Ovary (tissue), 9 donors: Measurements from ENCODE around the gene KIAA1671. TPM values are rescaled to one million over a fixed set of nuclear protein-coding genes. Genes with fewer than 3 reads are reported as not detected.

Experiments used
- DNase-seq, 5 donors: peaks; one replicate each; pipeline ENCODE4 v3.0.0-alpha.2; 2019 to 2020
- H3K27ac ChIP-seq, 2 donors: fragments of 200-600 bp; one replicate each; pipeline versions ENCODE4 v1.5.1 to v1.8.0; 2019 to 2022
- H3K27me3 ChIP-seq: fragments of 200-600 bp; one replicate; pipeline ENCODE4 v1.8.0; 2022
- H3K36me3 ChIP-seq: fragments of 200-600 bp; sonication (generic); one replicate; pipeline ENCODE4 v1.5.1; 2019
- H3K4me1 ChIP-seq: one replicate; pipeline ENCODE4 v1.8.1; 2013; ENCODE audit warnings: mild to moderate bottlenecking, moderate library complexity; ENCODE audit not compliant: insufficient read depth
- H3K4me3 ChIP-seq: fragments of 200-600 bp; sonication (generic); one replicate; pipeline ENCODE4 v1.5.1; 2017
- H3K9me3 ChIP-seq, 2 donors: fragments of 200-600 bp in 1 of 2; sonication (generic) in 1 of 2; one replicate each; pipeline versions ENCODE4 v1.5.1 to v1.8.1; 2013 to 2019; ENCODE audit warnings: mild to moderate bottlenecking in 1 of 2, moderate library complexity in 1 of 2
- EP300 ChIP-seq: sonication (generic); formaldehyde crosslinking; IDR thresholded peaks from one replicate; pipeline ENCODE4 v1.6.1; 2017; ENCODE audit warnings: antibody characterized with exemption
- POLR2A ChIP-seq: fragments of 450-650 bp; IDR thresholded peaks from one replicate; pipeline ENCODE4 v1.6.1; 2017; ENCODE audit warnings: antibody characterized with exemption, mild to moderate bottlenecking, moderate library complexity
- WGBS, 3 donors: extraction: QIAGEN DNeasy Blood & Tissue Kit in 1 of 3; methylation state at CpG; one replicate each; pipeline versions ENCODE4 v1.1.5 to v1.1.7; 2013 to 2017; 5-methylcytosine and 5-hydroxymethylcytosine counted together
- intact Hi-C, 4 donors: fragments of 100-400 bp; cut with DNase I; formaldehyde crosslinking; loops; one replicate each; pipeline versions ENCODE4 v1.11.0 to v1.15.1; 2022 to 2023
- polyA plus RNA-seq, 2 donors: library from polyadenylated mRNA; stranded (reverse); fragments of 200-250 nt in 1 of 2; fragments of 350-450 nt in 1 of 2; fragmentation: Illumina TruSeq in 1 of 2; extraction: RNeasy Lipid Tissue Mini Kit (QIAGEN cat#74804) in 1 of 2; gene quantifications; one replicate each; pipeline ENCODE4 v1.2.3, GENCODE V29; 2013 to 2014
- total RNA-seq, 7 donors: library from RNA; depleted of rRNA in 2 of 7; stranded (reverse); fragments of >200 nt in 2 of 7; fragmentation: NEBNext Ultra II Directional in 3 of 7; extraction: Animal tissue kit (Norgen Biotek cat#: 25700) in 3 of 7; gene quantifications; one replicate each; pipeline versions ENCODE4 v1.1.0 to v1.2.4, GENCODE V29; 2016 to 2023
- TF ChIP-seq, protein P1 (sequence below), 3 donors: fragments of 450-650 bp in 2 of 3; fragments of 200-600 bp in 1 of 3; IDR thresholded peaks; one replicate each; pipeline versions ENCODE4 v1.5.1 to v1.8.0; 2016 to 2022; ENCODE audit warnings: antibody characterized with exemption in 3 of 3, mild to moderate bottlenecking in 1 of 3
- donor health status: DM: no; HTN: no; CAD: no; lungs with moderate emphysema.
- donor health status: DM: no; HTN: no; CAD: no.
- donor health status: Bipolar disorder and iron deficiency.
- donor health status: DM: yes; HTN: yes; CAD: no.
- donor health status: DM: no; HTN: no; CAD: no.
- donor health status: DM: yes; HTN: yes; CAD: no.

Gene KIAA1671
- total and polyA plus RNA-seq, 9 donors = 9.8 to 27.9 (median 24.5) TPM

DNA sequence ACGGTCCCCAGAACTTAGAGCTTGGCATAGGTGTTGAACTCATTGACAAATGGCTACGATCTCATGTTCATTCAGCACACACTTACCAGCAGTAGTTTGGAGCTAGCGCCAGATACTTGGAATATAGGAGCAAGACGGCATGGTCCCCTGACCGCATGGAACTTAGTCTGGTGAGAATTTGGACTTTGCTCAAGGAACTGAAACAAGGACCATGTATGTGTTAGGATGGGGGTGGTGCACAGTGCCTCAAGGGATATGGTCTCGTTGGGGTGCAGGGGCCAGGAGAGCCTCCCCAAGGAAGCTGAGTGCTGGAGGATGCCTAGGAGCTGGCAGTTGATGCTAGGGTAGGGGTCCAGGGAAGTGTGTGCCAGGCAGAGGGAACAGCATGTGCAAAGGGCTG lies 119.2 kb downstream of the KIAA1671 start:
- WGBS, 3 donors = 82 to 86% (median 86%) methylated on average over 6 of the region's 6 CpGs

DNA sequence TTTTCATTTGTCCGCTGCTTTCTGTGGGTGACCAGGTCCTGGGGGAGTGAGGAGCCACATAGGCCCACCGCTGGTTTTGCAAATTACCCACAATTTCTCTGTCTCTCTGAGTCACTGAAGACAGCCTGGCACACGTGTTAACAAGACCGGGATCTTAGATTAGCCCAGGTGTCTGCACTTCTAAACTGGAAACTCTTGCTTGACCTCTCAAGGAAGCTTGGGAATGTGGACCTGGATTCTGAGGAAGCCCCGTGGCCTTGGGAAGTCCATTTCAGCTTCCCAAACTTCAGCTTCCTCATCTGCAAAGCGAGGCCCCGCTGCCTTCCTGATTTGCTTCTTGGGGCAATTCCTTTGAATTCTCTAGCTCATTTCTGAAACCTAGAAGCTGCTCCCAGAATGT lies 119.9 kb downstream of the KIAA1671 start:
- Histone ChIP-seq H3K4me1 (peaks cover 13% of the 10 kb centered on the region), H3K27me3 (no peaks in the 10 kb centered on the region), H3K36me3 (no peaks in the 10 kb centered on the region), H3K27ac (no peak overlapping the region), H3K9me3 (no peaks in the 10 kb centered on the region), H3K4me3 (no peak overlapping the region)
- no peak for DNase-seq
- intact Hi-C loops = no loop called here
- 80 to 88% (median 88%) methylated on average over 7 of the region's 7 CpGs for WGBS, 3 donors
- no peak for TF ChIP-seq EP300
- TF ChIP-seq, protein P1, sequence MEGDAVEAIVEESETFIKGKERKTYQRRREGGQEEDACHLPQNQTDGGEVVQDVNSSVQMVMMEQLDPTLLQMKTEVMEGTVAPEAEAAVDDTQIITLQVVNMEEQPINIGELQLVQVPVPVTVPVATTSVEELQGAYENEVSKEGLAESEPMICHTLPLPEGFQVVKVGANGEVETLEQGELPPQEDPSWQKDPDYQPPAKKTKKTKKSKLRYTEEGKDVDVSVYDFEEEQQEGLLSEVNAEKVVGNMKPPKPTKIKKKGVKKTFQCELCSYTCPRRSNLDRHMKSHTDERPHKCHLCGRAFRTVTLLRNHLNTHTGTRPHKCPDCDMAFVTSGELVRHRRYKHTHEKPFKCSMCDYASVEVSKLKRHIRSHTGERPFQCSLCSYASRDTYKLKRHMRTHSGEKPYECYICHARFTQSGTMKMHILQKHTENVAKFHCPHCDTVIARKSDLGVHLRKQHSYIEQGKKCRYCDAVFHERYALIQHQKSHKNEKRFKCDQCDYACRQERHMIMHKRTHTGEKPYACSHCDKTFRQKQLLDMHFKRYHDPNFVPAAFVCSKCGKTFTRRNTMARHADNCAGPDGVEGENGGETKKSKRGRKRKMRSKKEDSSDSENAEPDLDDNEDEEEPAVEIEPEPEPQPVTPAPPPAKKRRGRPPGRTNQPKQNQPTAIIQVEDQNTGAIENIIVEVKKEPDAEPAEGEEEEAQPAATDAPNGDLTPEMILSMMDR (IDR thresholded peaks at IDR 0.05) = no peak

More for the DNA sequence above, 119.2 kb downstream of the KIAA1671 start:
- DNase-seq = no peak
- H3K36me3 ChIP-seq = no peaks in the 10 kb centered on the region
- TF ChIP-seq EP300 (no peak), POLR2A (no peak)
- TF ChIP-seq, protein P1 (IDR thresholded peaks at IDR 0.05) = no peak
- peaks cover 13% of the 10 kb centered on the region for H3K4me1 ChIP-seq
- no peaks in the 10 kb centered on the region for H3K27me3 ChIP-seq
- no peak overlapping the region for H3K4me3 ChIP-seq
- intact Hi-C loops = no loop called here
- H3K9me3 ChIP-seq = no peaks in the 10 kb centered on the region
- H3K27ac ChIP-seq = no peak overlapping the region

DNA sequence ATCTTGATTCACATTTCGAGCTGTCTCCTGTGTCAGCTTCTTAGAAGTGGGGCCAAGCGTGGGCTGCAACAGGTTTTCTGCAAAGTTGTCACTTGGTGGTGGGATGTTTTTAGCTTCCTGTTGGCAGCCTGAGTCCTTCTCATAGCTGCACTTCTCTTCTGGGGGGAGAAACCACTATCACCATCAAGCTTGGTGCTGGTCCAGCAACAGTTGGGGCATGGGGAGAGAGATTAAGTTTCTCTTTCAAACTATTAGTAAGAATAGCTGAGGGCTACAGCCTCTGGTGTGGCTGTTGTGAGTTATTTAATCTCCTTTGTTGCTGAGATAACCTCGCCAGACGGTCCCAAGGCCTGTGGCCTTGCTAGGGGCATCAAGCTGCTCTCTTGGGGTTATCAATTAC lies 123.8 kb downstream of the KIAA1671 start:
- H3K9me3 ChIP-seq = no peaks in the 10 kb centered on the region
- intact Hi-C loops = no loop called here
- no peaks in the 10 kb centered on the region for H3K4me1 ChIP-seq
- no peak for DNase-seq
- WGBS, 3 donors = 60 to 67% (median 62%) methylated on average over 4 of the region's 4 CpGs
- H3K27me3 ChIP-seq = no peaks in the 10 kb centered on the region
- TF ChIP-seq, protein P1 (IDR thresholded peaks at IDR 0.05) = no peak
- TF ChIP-seq POLR2A (no peak), EP300 (no peak)
- no peak overlapping the region for H3K4me3 ChIP-seq
- no peaks in the 10 kb centered on the region for H3K36me3 ChIP-seq
- no peak overlapping the region for H3K27ac ChIP-seq

DNA sequence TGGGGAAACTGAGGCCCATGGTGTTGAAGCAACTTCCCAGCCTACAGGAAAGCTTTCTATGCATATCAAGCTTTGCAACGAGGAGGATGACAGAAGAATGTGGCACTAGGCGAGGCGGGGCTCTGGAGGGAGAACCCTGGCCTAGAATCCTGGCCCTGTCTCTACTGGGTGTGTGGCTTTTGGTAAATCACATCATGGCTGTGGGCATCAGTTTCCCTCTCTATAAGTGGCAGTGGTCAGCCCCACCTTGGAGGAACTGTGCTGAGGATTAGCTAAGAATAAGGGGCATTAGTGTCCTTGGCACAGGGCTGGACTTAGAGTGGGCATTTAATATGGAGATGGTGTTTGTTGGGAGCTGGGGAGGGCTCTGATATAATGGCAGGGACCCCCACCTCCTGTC lies 124.5 kb downstream of the KIAA1671 start:
- H3K27ac ChIP-seq = no peak overlapping the region
- no peaks in the 10 kb centered on the region for H3K27me3 ChIP-seq
- DNase-seq = no peak
- WGBS, 3 donors = 74 to 90% (median 78%) methylated on average over 3 of the region's 3 CpGs
- intact Hi-C loops = no loop called here
- H3K4me3 ChIP-seq = no peak overlapping the region
- no peaks in the 10 kb centered on the region for H3K36me3 ChIP-seq
- no peaks in the 10 kb centered on the region for H3K4me1 ChIP-seq
- TF ChIP-seq, protein P1 (IDR thresholded peaks at IDR 0.05) = no peak
- TF ChIP-seq POLR2A (no peak), EP300 (no peak)
- H3K9me3 ChIP-seq = no peaks in the 10 kb centered on the region

DNA sequence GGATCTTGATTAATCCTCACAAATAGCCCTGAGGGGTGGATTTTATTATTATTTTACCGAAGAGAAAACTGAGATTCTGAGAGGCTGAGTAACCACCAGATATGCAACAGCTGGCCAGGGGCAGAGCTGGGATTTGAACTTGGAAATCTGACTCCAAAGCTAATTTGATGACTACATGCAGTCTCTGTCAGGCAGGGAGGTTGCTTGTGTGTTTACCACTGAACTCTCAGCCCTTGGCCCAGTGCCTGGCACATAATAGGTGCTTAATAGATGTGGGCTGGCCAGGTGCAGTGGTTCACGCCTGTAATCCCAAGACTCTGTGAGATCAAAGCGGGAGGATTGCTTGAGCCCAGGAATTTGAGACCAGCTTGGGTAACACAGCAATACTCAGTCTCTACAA lies 125.4 kb downstream of the KIAA1671 start:
- Histone ChIP-seq H3K9me3 (no peaks in the 10 kb centered on the region), H3K4me1 (no peaks in the 10 kb centered on the region), H3K27ac (no peak overlapping the region), H3K4me3 (no peak overlapping the region), H3K27me3 (no peaks in the 10 kb centered on the region), H3K36me3 (no peaks in the 10 kb centered on the region)
- intact Hi-C loops = no loop called here
- DNase-seq = no peak
- 56 to 71% (median 70%) methylated on average over 3 of the region's 3 CpGs for WGBS, 3 donors
- TF ChIP-seq, protein P1 (IDR thresholded peaks at IDR 0.05) = no peak
- TF ChIP-seq POLR2A (no peak), EP300 (no peak)
